GM12878 (cell line): ENCODE results near the gene DEPDC1B. TPM values are rescaled to one million over a fixed set of nuclear protein-coding genes. Genes with fewer than 3 reads are reported as not detected.

Source experiments
- ATAC-seq: fragments of 200-7000 bp; cut with Tn5 transposase; 3 replicates; pipeline ENCODE4 v1.9.1; 2020; ENCODE audit warnings: mild to moderate bottlenecking, moderate library complexity
- BruUV-seq: library from RNA; stranded (reverse); fragments of 400-500 nt; replicated peaks from 2 replicates; lab custom pipeline; 2021; lab: Mats Ljungman, UMichigan
- CTCF ChIA-PET: fragments of 300-600 bp; sonication (Branson Sonifier 250); formaldehyde crosslinking; extraction: SDS; loops from one replicate; lab custom pipeline; 2021; ENCODE audit warnings: inconsistent platforms; lab: Yijun Ruan, JAX
- POLR2A ChIA-PET: fragments of 350-600 bp; formaldehyde crosslinking; extraction: SDS; loops from one replicate; lab custom pipeline; 2021; ENCODE audit warnings: inconsistent platforms; lab: Charles Lee
- RAD21 ChIA-PET: fragments of 300-600 bp; sonication (Branson Sonifier 250); formaldehyde crosslinking; loops from one replicate; lab custom pipeline; 2023; ENCODE audit warnings: antibody characterized with exemption; ENCODE audit not compliant: unreplicated experiment; lab: Charles Lee
- SMC1A ChIA-PET: fragments of 300-600 bp; sonication (Branson Sonifier 250); formaldehyde crosslinking; loops from one replicate; lab custom pipeline; 2023; ENCODE audit not compliant: unreplicated experiment, uncharacterized antibody; lab: Charles Lee
- DNase-seq: peaks from one replicate; pipeline ENCODE4 v3.0.0-alpha.2; 2011; ENCODE audit warnings: low read depth, low spot score
- FAIRE-seq: peaks from 3 replicates; lab custom pipeline; 2011; peaks lifted over from hg19 to GRCh38; lab: Jason Lieb, UNC
- H2AFZ ChIP-seq: 2 replicates; pipeline ENCODE4 v1.6.0; 2011; ENCODE audit warnings: low read depth, low read length, control low read depth; ENCODE audit not compliant: control insufficient read depth
- H3K27ac ChIP-seq: 2 replicates; pipeline ENCODE4 v1.5.1; 2011; ENCODE audit warnings: control low read depth; ENCODE audit not compliant: control insufficient read depth, insufficient read depth
- H3K27me3 ChIP-seq, 2 experiments: replicated peaks in 1 of 2; 2 replicates each; pipeline versions ENCODE4 v1.6.0 to v1.6.1; 2011; ENCODE audit warnings: low read length in 1 of 2; ENCODE audit not compliant: control insufficient read depth in 2 of 2, insufficient read depth in 2 of 2
- H3K36me3 ChIP-seq, 2 experiments: 2 replicates each; pipeline ENCODE4 v1.5.1; 2011; ENCODE audit warnings: low read length in 1 of 2; ENCODE audit not compliant: control insufficient read depth in 2 of 2, insufficient read depth in 2 of 2
- H3K4me1 ChIP-seq: 2 replicates; pipeline ENCODE4 v1.6.1; 2011; ENCODE audit warnings: mild to moderate bottlenecking, low read length, moderate library complexity, mixed read lengths; ENCODE audit not compliant: control insufficient read depth, insufficient read depth
- H3K4me2 ChIP-seq: 2 replicates; pipeline ENCODE4 v1.6.0; 2011; ENCODE audit warnings: control low read depth; ENCODE audit not compliant: control insufficient read depth, insufficient read depth
- H3K4me3 ChIP-seq: fragments of 200-600 bp; sonication (generic); 2 replicates; pipeline ENCODE4 v1.5.1; 2016
- H3K79me2 ChIP-seq: 2 replicates; pipeline ENCODE4 v1.6.0; 2011; ENCODE audit warnings: low read length; ENCODE audit not compliant: control insufficient read depth, insufficient read depth
- H3K9ac ChIP-seq: 2 replicates; pipeline ENCODE4 v1.8.0; 2011; ENCODE audit warnings: low read length, control low read depth, mixed read lengths; ENCODE audit not compliant: control insufficient read depth, insufficient read depth
- H3K9me3 ChIP-seq: replicated peaks from 3 replicates; pipeline ENCODE4 v1.5.1; 2011; ENCODE audit warnings: mild to moderate bottlenecking, low read length; ENCODE audit not compliant: control insufficient read depth, insufficient read depth
- H4K20me1 ChIP-seq: 2 replicates; pipeline ENCODE4 v1.6.0; 2011; ENCODE audit not compliant: control insufficient read depth, insufficient read depth
- BRCA1 ChIP-seq: IDR thresholded peaks from 2 replicates; pipeline ENCODE4 v1.6.1; 2011; ENCODE audit warnings: low read depth, low read length, improper control_type of control experiment
- CEBPZ ChIP-seq: fragments of 150-350 bp; IDR thresholded peaks from 2 replicates; pipeline ENCODE4 v1.6.1; 2016; ENCODE audit warnings: low read depth, low read length
- DPF2 ChIP-seq: fragments of 450-650 bp; IDR thresholded peaks from 2 replicates; pipeline ENCODE4 v1.6.1; 2017; ENCODE audit warnings: mild to moderate bottlenecking
- HCFC1 ChIP-seq: fragments of 150-350 bp; IDR thresholded peaks from 2 replicates; pipeline ENCODE4 v1.6.1; 2014; ENCODE audit warnings: low read length
- JUNB ChIP-seq: IDR thresholded peaks from 2 replicates; pipeline ENCODE4 v1.6.1; 2016; ENCODE audit warnings: antibody characterized with exemption, mild to moderate bottlenecking
- MTA2 ChIP-seq: fragments of 450-650 bp; IDR thresholded peaks from 2 replicates; pipeline ENCODE4 v1.6.1; 2016; ENCODE audit warnings: low read depth, mild to moderate bottlenecking, moderate library complexity
- RAD21 ChIP-seq: IDR thresholded peaks from 2 replicates; pipeline ENCODE4 v1.6.1; 2011; ENCODE audit warnings: mild to moderate bottlenecking, low read depth, low read length, moderate library complexity; ENCODE audit not compliant: insufficient read depth
- RELA ChIP-seq: fragments of 450-650 bp; IDR thresholded peaks from 2 replicates; pipeline ENCODE4 v1.8.0; 2014; ENCODE audit warnings: borderline replicate concordance; ENCODE audit not compliant: partially characterized antibody
- TCF3 ChIP-seq: IDR thresholded peaks from 2 replicates; pipeline ENCODE4 v1.6.1; 2012; ENCODE audit warnings: low read depth, mild to moderate bottlenecking, low read length, borderline replicate concordance; ENCODE audit not compliant: insufficient read depth
- WGBS: methylation state at CpG from one replicate; pipeline ENCODE4 v1.1.6; 2016; ENCODE audit warnings: low lambda C conversion rate; ENCODE audit not compliant: insufficient replicate concordance, insufficient coverage; ENCODE audit errors: missing lambda C conversion rate; 5-methylcytosine and 5-hydroxymethylcytosine counted together
- in situ Hi-C: fragments of 300-500 bp; cut with MboI; formaldehyde crosslinking; loops from 9 replicates; pipeline ENCODE4 v1.14.3; 2018; ENCODE audit warnings: mixed read lengths
- intact Hi-C: fragments of 100-400 bp; cut with micrococcal nuclease; formaldehyde crosslinking; loops from one replicate; pipeline ENCODE4 v1.14.2; 2022; ENCODE audit not compliant: unreplicated experiment
- polyA plus RNA-seq, 11 experiments: library from polyadenylated mRNA; depleted of rRNA in 4 of 11; unstranded in 6 of 11; stranded (reverse) in 5 of 11; fragments of >200 nt; fragmentation: Nextera tagmentation in 4 of 11; fragmentation: Illumina TruSeq in 1 of 11; extraction: Ambion mirVana in 4 of 11; extraction: Trizol in 1 of 11; gene quantifications; 1 replicate in 1 of 11; 2 replicates in 10 of 11; pipeline versions ENCODE4 v1.2.1 to v1.2.3, GENCODE V29; 2011 to 2016; ENCODE audit warnings: inconsistent platforms in 2 of 11, missing spikeins in 2 of 11, low read depth in 1 of 11
- total RNA-seq, 4 experiments: library from RNA; depleted of rRNA in 3 of 4; stranded (reverse); fragments of >200 nt in 3 of 4; fragmentation: Illumina TruSeq in 1 of 4; extraction: Trizol in 1 of 4; gene quantifications; 2 replicates each; pipeline versions ENCODE4 v1.2.1 to v1.2.3, GENCODE V29; 2013 to 2021

The DEPDC1B gene
- total and polyA plus RNA-seq, 10 of the 15 experiments (the other 5 are each of a cell fraction or from before 2014, with no cell fraction given), result 29.7 to 56.5 (median 35.5) TPM

- peaks cover 1% of the 10 kb centered on the region; the same call in 2 of the 3 replicates for H3K9me3 ChIP-seq
- 64% methylated on average over 3 of the region's 3 CpGs for WGBS
- H4K20me1 ChIP-seq, result no peaks in the 10 kb centered on the region
- no peak overlapping the region for H3K4me3 ChIP-seq
- DNase-seq (no peak), FAIRE-seq (no peak)
- ChIA-PET SMC1A (no interaction called here), RAD21 (no interaction called here)
- TF ChIP-seq HCFC1, result no peak
- peak; percentile 7; the same call in 1 of the 2 replicates for TF ChIP-seq RAD21
- TF ChIP-seq, all 136 proteins: peak for 1
- H3K4me2 ChIP-seq, result no peak overlapping the region
- ChIA-PET CTCF (interaction anchor here (0.7 kb wide), 1 partner anchor 38 kb away, joined by 3 read pairs; no protein-coding TSS in a partner anchor), POLR2A (no interaction called here)
- in situ Hi-C loops, result no loop called here
- no peaks in the 10 kb centered on the region for H3K4me1 ChIP-seq
- no peak overlapping the region for H3K27ac ChIP-seq
- H3K36me3 ChIP-seq, result no peaks in the 10 kb centered on the region
- intact Hi-C loops, result no loop called here
- no peak overlapping the region for H2AFZ ChIP-seq
- no TSS peak for BruUV-seq
- H3K79me2 ChIP-seq, result no peaks in the 10 kb centered on the region
- no peaks in the 10 kb centered on the region for H3K27me3 ChIP-seq
- no peak for ATAC-seq
- H3K9ac ChIP-seq, result no peak overlapping the region
Measured at GRCh38 chr5:60578315-60578714, 121.7 kb downstream of the DEPDC1B start.

- Histone ChIP-seq H3K4me1 (no peaks in the 10 kb centered on the region), H4K20me1 (no peaks in the 10 kb centered on the region), H3K9ac (no peak overlapping the region), H2AFZ (no peak overlapping the region), H3K4me2 (no peak overlapping the region), H3K27me3 (no peaks in the 10 kb centered on the region), H3K79me2 (no peaks in the 10 kb centered on the region), H3K4me3 (no peak overlapping the region), H3K9me3 (no peaks in the 10 kb centered on the region; the same call in 1 of the 3 replicates), H3K36me3 (no peaks in the 10 kb centered on the region), H3K27ac (no peak overlapping the region)
- in situ Hi-C loops, result no loop called here
- intact Hi-C loops, result no loop called here
- ATAC-seq (no peak), FAIRE-seq (no peak), DNase-seq (no peak)
- SMC1A ChIA-PET, result no interaction called here
- POLR2A ChIA-PET, result no interaction called here
- CTCF ChIA-PET, result no interaction called here
- TF ChIP-seq BRCA1 (no peak), CEBPZ (no peak), DPF2 (no peak), RELA (no peak), MTA2 (no peak), TCF3 (no peak), JUNB (no peak)
- no TSS peak for BruUV-seq
- 90% methylated on average over 1 of the region's 1 CpG for WGBS
- RAD21 ChIA-PET, result no interaction called here
Measured at GRCh38 chr5:60577116-60577515, 122.8 kb downstream of the DEPDC1B start.
